Measurements from ENCODE around the gene LRRC61. TPM values are rescaled to one million over a fixed set of nuclear protein-coding genes. Genes with fewer than 3 reads are reported as not detected.
"Not testable (repeated sequence)": the region's sequence is repeated elsewhere in the genome, so short reads cannot be mapped to it uniquely, and the experiment has no call there.

The LRRC61 gene
- total RNA-seq, 1 donor from 2014 or later, result 26.3 TPM

DNA sequence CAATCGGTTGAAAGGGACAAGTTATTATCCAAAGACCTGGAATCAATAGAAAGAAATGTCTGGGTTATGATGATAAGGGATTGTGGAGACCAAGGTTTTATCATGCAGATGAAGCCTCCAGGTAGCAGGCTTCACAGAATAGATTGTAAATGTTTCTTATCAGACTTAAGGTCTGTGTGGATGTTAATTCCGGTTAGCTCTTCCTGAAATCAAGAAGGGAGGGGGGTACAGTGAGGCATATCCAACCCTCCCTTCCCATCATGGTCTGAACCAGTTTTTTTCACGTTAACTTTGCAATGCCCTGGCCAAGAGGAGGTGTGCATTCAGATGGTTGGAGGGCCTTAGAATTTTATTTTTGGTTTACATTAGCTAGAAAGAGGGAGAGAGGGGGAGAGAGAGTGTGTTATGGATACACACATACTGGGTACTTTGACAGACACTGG lies 9.8 kb upstream of the LRRC61 start:
- Mint-ChIP-seq H3K27ac (ENCODE audit: unreplicated experiment) (no peak overlapping the region), H3K9me3 (no peaks in the 10 kb centered on the region), H3K27me3 (ENCODE audit: low read depth) (peaks cover under 1% of the 10 kb centered on the region), H3K36me3 (ENCODE audit: low read depth) (no peaks in the 10 kb centered on the region), H3K4me1 (peaks cover 4% of the 10 kb centered on the region), H3K4me3 (no peak overlapping the region)
- DNase-seq (ENCODE audit: low read depth, low spot score), result no peak
- TF ChIP-seq, protein P1, sequence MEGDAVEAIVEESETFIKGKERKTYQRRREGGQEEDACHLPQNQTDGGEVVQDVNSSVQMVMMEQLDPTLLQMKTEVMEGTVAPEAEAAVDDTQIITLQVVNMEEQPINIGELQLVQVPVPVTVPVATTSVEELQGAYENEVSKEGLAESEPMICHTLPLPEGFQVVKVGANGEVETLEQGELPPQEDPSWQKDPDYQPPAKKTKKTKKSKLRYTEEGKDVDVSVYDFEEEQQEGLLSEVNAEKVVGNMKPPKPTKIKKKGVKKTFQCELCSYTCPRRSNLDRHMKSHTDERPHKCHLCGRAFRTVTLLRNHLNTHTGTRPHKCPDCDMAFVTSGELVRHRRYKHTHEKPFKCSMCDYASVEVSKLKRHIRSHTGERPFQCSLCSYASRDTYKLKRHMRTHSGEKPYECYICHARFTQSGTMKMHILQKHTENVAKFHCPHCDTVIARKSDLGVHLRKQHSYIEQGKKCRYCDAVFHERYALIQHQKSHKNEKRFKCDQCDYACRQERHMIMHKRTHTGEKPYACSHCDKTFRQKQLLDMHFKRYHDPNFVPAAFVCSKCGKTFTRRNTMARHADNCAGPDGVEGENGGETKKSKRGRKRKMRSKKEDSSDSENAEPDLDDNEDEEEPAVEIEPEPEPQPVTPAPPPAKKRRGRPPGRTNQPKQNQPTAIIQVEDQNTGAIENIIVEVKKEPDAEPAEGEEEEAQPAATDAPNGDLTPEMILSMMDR (conservative IDR thresholded peaks at IDR 0.05), result no peak

DNA sequence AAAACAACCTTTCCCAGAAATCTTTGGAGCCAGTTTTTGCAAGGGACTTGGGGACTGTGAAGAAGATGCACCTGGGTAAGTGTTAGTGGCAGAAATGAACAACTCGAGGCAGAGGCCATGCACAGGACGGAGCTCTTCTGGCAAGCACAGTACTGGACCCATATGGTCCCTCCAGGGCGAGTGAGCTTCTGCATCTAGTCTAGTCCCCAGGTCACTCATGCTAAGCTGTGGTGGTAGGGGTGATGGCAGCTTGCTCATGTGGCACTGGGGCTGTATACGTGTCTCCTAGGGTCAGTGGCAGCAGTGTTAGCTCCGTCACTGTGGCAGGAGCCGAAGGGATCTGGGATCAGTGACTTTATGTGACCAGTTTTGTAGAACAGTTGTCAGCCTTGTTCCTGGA lies 9.3 kb upstream of the LRRC61 start:
- Mint-ChIP-seq H3K9me3 (no peaks in the 10 kb centered on the region), H3K27me3 (ENCODE audit: low read depth) (no peaks in the 10 kb centered on the region), H3K4me3 (no peak overlapping the region), H3K36me3 (ENCODE audit: low read depth) (no peaks in the 10 kb centered on the region), H3K27ac (ENCODE audit: unreplicated experiment) (no peak overlapping the region), H3K4me1 (peaks cover 4% of the 10 kb centered on the region)
- DNase-seq (ENCODE audit: low read depth, low spot score), result no peak
- TF ChIP-seq, protein P1 (conservative IDR thresholded peaks at IDR 0.05), result no peak

DNA sequence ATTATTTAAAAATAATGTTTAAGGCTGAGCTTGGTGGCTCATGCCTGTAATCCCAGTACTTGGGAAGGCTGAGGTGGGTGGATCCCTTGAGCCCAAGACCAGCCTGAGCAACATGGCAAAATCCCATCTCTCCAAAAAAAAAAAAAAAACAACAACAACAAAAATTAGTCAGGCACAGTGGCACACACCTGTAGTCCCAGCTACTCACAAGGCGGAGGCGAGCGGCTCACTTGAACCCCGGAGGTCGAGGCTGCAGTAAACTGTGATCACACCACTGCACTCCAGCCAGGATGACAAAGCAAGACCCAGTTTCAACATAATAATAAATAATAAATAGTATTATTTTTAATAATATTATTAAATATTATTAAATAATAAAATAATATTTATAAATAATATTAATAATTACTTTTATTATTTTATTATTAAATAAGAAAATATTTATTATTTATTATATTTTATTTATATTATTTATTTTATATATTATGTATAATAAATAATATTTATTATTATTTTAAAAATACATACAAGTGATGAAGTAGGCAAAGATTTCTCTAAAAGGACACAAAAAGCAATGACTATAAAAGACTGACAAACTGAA lies 8.4 kb upstream of the LRRC61 start:
- Mint-ChIP-seq H3K4me1 (peaks cover 4% of the 10 kb centered on the region), H3K27me3 (ENCODE audit: low read depth) (no peaks in the 10 kb centered on the region), H3K36me3 (ENCODE audit: low read depth) (no peaks in the 10 kb centered on the region), H3K4me3 (no peak overlapping the region), H3K9me3 (no peaks in the 10 kb centered on the region), H3K27ac (ENCODE audit: unreplicated experiment) (no peak overlapping the region)
- no peak for DNase-seq (ENCODE audit: low read depth, low spot score)
- TF ChIP-seq, protein P1 (conservative IDR thresholded peaks at IDR 0.05), result no peak

DNA sequence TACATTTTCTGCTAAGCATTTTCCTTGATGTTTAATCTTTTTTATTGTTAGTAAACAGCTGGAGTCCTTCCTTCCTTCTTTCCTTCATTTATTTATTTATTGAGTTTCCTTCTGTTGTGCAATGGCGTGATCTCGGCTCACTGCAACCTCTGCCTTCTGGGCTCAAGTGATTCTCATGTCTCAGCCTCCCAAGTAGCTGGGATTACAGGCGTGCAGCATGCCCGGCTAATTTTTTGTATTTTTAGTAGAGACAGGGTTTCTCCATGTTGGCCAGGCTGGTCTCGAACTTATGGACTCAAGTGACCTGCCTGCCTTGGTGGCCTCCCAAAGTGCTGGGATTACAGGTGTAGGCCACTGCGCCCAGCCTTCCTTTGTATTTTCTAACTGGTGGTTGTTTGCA lies 6.2 kb upstream of the LRRC61 start:
- H3K36me3 Mint-ChIP-seq (ENCODE audit: low read depth); H3K27me3 Mint-ChIP-seq (ENCODE audit: low read depth); H3K4me1 Mint-ChIP-seq; H3K27ac Mint-ChIP-seq (ENCODE audit: unreplicated experiment); H3K9me3 Mint-ChIP-seq; H3K4me3 Mint-ChIP-seq; DNase-seq (ENCODE audit: low read depth, low spot score): not testable (repeated sequence)

DNA sequence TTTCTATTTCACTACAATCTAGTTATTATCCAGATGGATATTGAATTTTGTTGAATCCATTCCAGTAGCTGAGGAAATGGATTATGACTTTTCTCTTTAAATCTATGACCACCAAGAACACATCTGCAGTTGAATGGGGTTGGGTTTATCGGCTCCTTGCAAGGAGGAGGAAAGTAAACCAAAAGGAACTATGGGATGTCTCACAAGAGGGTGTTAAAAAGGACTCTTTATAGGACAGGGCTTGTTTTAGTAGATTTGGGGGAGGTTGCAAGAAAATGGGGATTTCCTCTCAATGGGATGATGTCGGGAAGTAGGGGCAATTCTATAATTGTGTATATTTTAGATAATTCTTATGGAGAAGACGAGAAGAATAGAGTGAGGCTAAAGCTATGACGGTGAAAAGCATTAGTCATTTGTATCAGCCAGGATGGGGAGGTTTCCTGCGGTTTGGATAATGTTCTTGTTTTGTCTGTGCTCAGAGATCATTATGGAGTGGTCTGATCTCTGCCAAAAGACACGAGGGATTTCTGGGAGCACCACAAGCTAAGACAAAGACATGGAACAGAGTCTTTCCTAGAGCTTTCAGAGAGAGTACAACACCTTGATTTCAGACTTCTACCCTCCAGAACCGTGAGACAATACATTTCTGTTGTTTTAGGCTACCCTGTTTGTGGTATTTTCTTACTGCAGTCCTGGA lies 5.3 kb upstream of the LRRC61 start:
- no peaks in the 10 kb centered on the region for H3K36me3 Mint-ChIP-seq (ENCODE audit: low read depth)
- TF ChIP-seq, protein P1 (conservative IDR thresholded peaks at IDR 0.05), result no peak
- no peak overlapping the region for H3K4me3 Mint-ChIP-seq
- H3K4me1 Mint-ChIP-seq, result peaks cover 12% of the 10 kb centered on the region
- H3K27ac Mint-ChIP-seq (ENCODE audit: unreplicated experiment), result no peak overlapping the region
- DNase-seq (ENCODE audit: low read depth, low spot score), result no peak
- no peaks in the 10 kb centered on the region for H3K27me3 Mint-ChIP-seq (ENCODE audit: low read depth)
- no peaks in the 10 kb centered on the region for H3K9me3 Mint-ChIP-seq

DNA sequence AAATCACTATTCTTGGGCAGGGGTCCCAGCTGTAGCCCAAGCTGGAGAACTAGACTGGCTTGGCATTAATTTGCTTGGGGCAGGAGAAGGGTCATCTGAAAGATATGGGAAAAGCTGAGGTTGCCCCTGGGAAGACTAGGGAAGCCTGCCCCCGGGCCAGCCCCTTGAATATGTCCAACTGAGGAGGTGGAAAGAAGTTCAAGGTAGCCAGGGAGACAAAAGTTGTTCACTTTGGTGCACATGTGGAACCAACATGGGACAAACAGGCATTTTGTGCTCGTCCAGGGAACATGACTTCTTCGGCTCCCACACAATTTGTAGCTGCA lies 1.4 kb upstream of the LRRC61 start:
- H3K27ac Mint-ChIP-seq (ENCODE audit: unreplicated experiment), result no peak overlapping the region
- H3K4me1 Mint-ChIP-seq, result peaks cover 28% of the 10 kb centered on the region
- H3K9me3 Mint-ChIP-seq, result no peaks in the 10 kb centered on the region
- no peaks in the 10 kb centered on the region for H3K27me3 Mint-ChIP-seq (ENCODE audit: low read depth)
- peak overlapping the region; percentile 87 for H3K4me3 Mint-ChIP-seq
- no peak for DNase-seq (ENCODE audit: low read depth, low spot score)
- TF ChIP-seq, protein P1 (conservative IDR thresholded peaks at IDR 0.05), result no peak
- H3K36me3 Mint-ChIP-seq (ENCODE audit: low read depth), result peaks cover 5% of the 10 kb centered on the region

All from neural crest cell (in vitro differentiated cells).